Measurements from ENCODE around the gene TLR2. TPM values are rescaled to one million over a fixed set of nuclear protein-coding genes. Genes with fewer than 3 reads are reported as not detected.

TLR2 gene
- total RNA-seq, 1 donor: 0.36 TPM

- Histone ChIP-seq H2AFZ (ENCODE audit: low read length) (no peak overlapping the region), H3K27ac (ENCODE audit: low read depth, low read length) (no peak overlapping the region), H3K4me2 (ENCODE audit: insufficient read depth, low read length) (no peak overlapping the region), H3K9me3 (ENCODE audit: low read depth, low read length) (no peaks in the 10 kb centered on the region), H3K4me3 (ENCODE audit: insufficient read depth, low read length) (no peak overlapping the region), H3K27me3 (ENCODE audit: insufficient read depth, low read length) (no peaks in the 10 kb centered on the region), H4K20me1 (ENCODE audit: insufficient read depth, low read length) (no peaks in the 10 kb centered on the region), H3K4me1 (ENCODE audit: insufficient read depth, low read length) (no peaks in the 10 kb centered on the region), H3K36me3 (ENCODE audit: insufficient read depth, low read length) (peaks cover 6% of the 10 kb centered on the region), H3K79me2 (ENCODE audit: insufficient read depth, low read length) (no peaks in the 10 kb centered on the region)
- no peak for TF ChIP-seq CTCF (IDR thresholded peaks at IDR 0.05; ENCODE audit: extremely low read depth, low read depth, low read length)
- no peak for DNase-seq (ENCODE audit: insufficient read length, low spot score, missing footprints)
These were observed 42.5 kb upstream of the TLR2 start for GRCh38 chr4:153641532-153641931.

- Histone ChIP-seq H3K4me3 (ENCODE audit: insufficient read depth, low read length) (no peak overlapping the region), H3K4me1 (ENCODE audit: insufficient read depth, low read length) (no peaks in the 10 kb centered on the region), H3K9me3 (ENCODE audit: low read depth, low read length) (no peaks in the 10 kb centered on the region), H2AFZ (ENCODE audit: low read length) (no peak overlapping the region), H3K36me3 (ENCODE audit: insufficient read depth, low read length) (no peaks in the 10 kb centered on the region), H3K27me3 (ENCODE audit: insufficient read depth, low read length) (no peaks in the 10 kb centered on the region), H3K27ac (ENCODE audit: low read depth, low read length) (no peak overlapping the region), H3K79me2 (ENCODE audit: insufficient read depth, low read length) (no peaks in the 10 kb centered on the region), H4K20me1 (ENCODE audit: insufficient read depth, low read length) (no peaks in the 10 kb centered on the region), H3K4me2 (ENCODE audit: insufficient read depth, low read length) (no peak overlapping the region)
- DNase-seq (ENCODE audit: insufficient read length, low spot score, missing footprints): peak; percentile 91
- TF ChIP-seq CTCF (IDR thresholded peaks at IDR 0.05; ENCODE audit: extremely low read depth, low read depth, low read length): peak; percentile 51
These were observed 40.4 kb upstream of the TLR2 start for GRCh38 chr4:153643406-153644383.

GRCh38 chr4:153645183-153645582 is 38.9 kb upstream of the TLR2 start:
- no peaks in the 10 kb centered on the region for H3K27me3 ChIP-seq (ENCODE audit: insufficient read depth, low read length)
- peak; percentile 17 for TF ChIP-seq CTCF (IDR thresholded peaks at IDR 0.05; ENCODE audit: extremely low read depth, low read depth, low read length)
- no peaks in the 10 kb centered on the region for H4K20me1 ChIP-seq (ENCODE audit: insufficient read depth, low read length)
- H3K36me3 ChIP-seq (ENCODE audit: insufficient read depth, low read length): no peaks in the 10 kb centered on the region
- H3K4me2 ChIP-seq (ENCODE audit: insufficient read depth, low read length): no peak overlapping the region
- no peak overlapping the region for H3K4me3 ChIP-seq (ENCODE audit: insufficient read depth, low read length)
- H3K4me1 ChIP-seq (ENCODE audit: insufficient read depth, low read length): no peaks in the 10 kb centered on the region
- no peak overlapping the region for H3K27ac ChIP-seq (ENCODE audit: low read depth, low read length)
- H2AFZ ChIP-seq (ENCODE audit: low read length): no peak overlapping the region
- H3K79me2 ChIP-seq (ENCODE audit: insufficient read depth, low read length): no peaks in the 10 kb centered on the region
- no peak for DNase-seq (ENCODE audit: insufficient read length, low spot score, missing footprints)
- no peaks in the 10 kb centered on the region for H3K9me3 ChIP-seq (ENCODE audit: low read depth, low read length)

- DNase-seq (ENCODE audit: insufficient read length, low spot score, missing footprints): no peak
- Histone ChIP-seq H3K36me3 (ENCODE audit: insufficient read depth, low read length) (no peaks in the 10 kb centered on the region), H3K27ac (ENCODE audit: low read depth, low read length) (no peak overlapping the region), H3K4me1 (ENCODE audit: insufficient read depth, low read length) (no peaks in the 10 kb centered on the region), H3K9me3 (ENCODE audit: low read depth, low read length) (no peaks in the 10 kb centered on the region), H2AFZ (ENCODE audit: low read length) (no peak overlapping the region), H3K4me3 (ENCODE audit: insufficient read depth, low read length) (no peak overlapping the region), H3K4me2 (ENCODE audit: insufficient read depth, low read length) (no peak overlapping the region), H4K20me1 (ENCODE audit: insufficient read depth, low read length) (no peaks in the 10 kb centered on the region), H3K79me2 (ENCODE audit: insufficient read depth, low read length) (no peaks in the 10 kb centered on the region), H3K27me3 (ENCODE audit: insufficient read depth, low read length) (no peaks in the 10 kb centered on the region)
- TF ChIP-seq CTCF (IDR thresholded peaks at IDR 0.05; ENCODE audit: extremely low read depth, low read depth, low read length): no peak
These were observed 37.8 kb upstream of the TLR2 start for GRCh38 chr4:153646261-153646660.
